K562 (cell line): Measurements from ENCODE around the gene PABPC1L. TPM values are rescaled to one million over a fixed set of nuclear protein-coding genes. Genes with fewer than 3 reads are reported as not detected.

Source experiments
- EP300 ChIP-seq: IDR thresholded peaks from 2 replicates; pipeline ENCODE4 v1.6.1; 2012; ENCODE audit warnings: low read length, improper control_type of control experiment
- GMEB1 ChIP-seq: fragments of 250-450 bp; sonication (Bioruptor Pico); IDR thresholded peaks from 2 replicates; pipeline ENCODE4 v1.4.0; 2020; ENCODE audit warnings: mild to moderate bottlenecking
- HBP1 ChIP-seq: fragments of 450-650 bp; formaldehyde crosslinking; IDR thresholded peaks from 2 replicates; pipeline ENCODE4 v1.4.0; 2022; ENCODE audit warnings: missing genetic modification characterization
- HMGN3 ChIP-seq: IDR thresholded peaks from 2 replicates; pipeline ENCODE4 v1.6.1; 2011; ENCODE audit warnings: borderline replicate concordance, low read depth, mild to moderate bottlenecking, mixed read lengths, low read length; ENCODE audit not compliant: insufficient read length; ENCODE audit errors: extremely low read depth
- MIER1 ChIP-seq: fragments of 450-650 bp; IDR thresholded peaks from 2 replicates; pipeline ENCODE4 v1.6.1; 2016; ENCODE audit warnings: antibody characterized with exemption, mild to moderate bottlenecking, low read depth
- MYBL2 ChIP-seq, 2 experiments: fragments of 450-650 bp in 1 of 2; sonication (generic) in 1 of 2; formaldehyde crosslinking in 1 of 2; IDR thresholded peaks; 2 replicates each; pipeline versions ENCODE4 v1.6.1 to v1.8.1; 2017 to 2022; ENCODE audit warnings: borderline replicate concordance in 1 of 2, inconsistent platforms in 1 of 2, low read depth in 1 of 2, mild to moderate bottlenecking in 1 of 2, missing genetic modification reagents in 1 of 2, moderate library complexity in 1 of 2
- POLR3G ChIP-seq: IDR thresholded peaks from 2 replicates; pipeline ENCODE4 v1.6.1; 2011; ENCODE audit not compliant: insufficient read length, insufficient replicate concordance; ENCODE audit errors: extremely low read depth
- RFX7 ChIP-seq: fragments of 250-450 bp; sonication (Bioruptor Pico); IDR thresholded peaks from 2 replicates; pipeline ENCODE4 v1.5.1; 2021; ENCODE audit warnings: mild to moderate bottlenecking
- SMARCA4 ChIP-seq: fragments of 450-650 bp; IDR thresholded peaks from 2 replicates; pipeline ENCODE4 v1.6.1; 2016
- SUPT5H ChIP-seq: fragments of 450-650 bp; IDR thresholded peaks from 2 replicates; pipeline ENCODE4 v1.6.1; 2016
- TBL1XR1 ChIP-seq, 2 experiments: IDR thresholded peaks; 2 replicates each; pipeline ENCODE4 v1.6.1; 2012; ENCODE audit warnings: improper control_type of control experiment in 2 of 2, low read length in 2 of 2, mild to moderate bottlenecking in 1 of 2
- TBP ChIP-seq: optimal IDR thresholded peaks from 2 replicates; pipeline ENCODE3; 2011; ENCODE audit warnings: low read depth, low read length, improper control_type of control experiment
- YY1 ChIP-seq, 3 experiments: IDR thresholded peaks; 2 replicates each; pipeline ENCODE4 v1.6.1; 2011; ENCODE audit warnings: low read length in 2 of 3, mild to moderate bottlenecking in 2 of 3, moderate library complexity in 2 of 3, borderline replicate concordance in 1 of 3, control low read depth in 1 of 3, low read depth in 1 of 3; ENCODE audit not compliant: insufficient read depth in 3 of 3, insufficient replicate concordance in 2 of 3, control insufficient read depth in 1 of 3, insufficient read length in 1 of 3; ENCODE audit errors: extremely low read depth in 1 of 3
- ZNF324 ChIP-seq: fragments of 250-450 bp; sonication (Bioruptor Pico); IDR thresholded peaks from 2 replicates; pipeline ENCODE4 v1.4.0; 2020; ENCODE audit warnings: mild to moderate bottlenecking
- ZNF766 ChIP-seq: fragments of 200-800 bp; sonication (Bioruptor generic); conservative IDR thresholded peaks from 2 replicates; pipeline ENCODE4 v1.6.1; 2016; ENCODE audit warnings: missing genetic modification characterization, missing compliant biosample characterization
- ZSCAN32 ChIP-seq: fragments of 450-650 bp; formaldehyde crosslinking; IDR thresholded peaks from 2 replicates; pipeline ENCODE4 v1.4.0; 2020; ENCODE audit warnings: mild to moderate bottlenecking, moderate library complexity
- polyA plus RNA-seq, 8 experiments: library from polyadenylated mRNA; depleted of rRNA in 4 of 8; stranded (reverse) in 5 of 8; unstranded in 3 of 8; fragments of >200 nt; fragmentation: Nextera tagmentation in 2 of 8; fragmentation: Illumina TruSeq in 1 of 8; extraction: Ambion mirVana in 2 of 8; extraction: Trizol in 1 of 8; gene quantifications; 2 replicates each; pipeline versions ENCODE4 v1.2.1 to v1.2.3, GENCODE V29; 2011 to 2014; ENCODE audit warnings: inconsistent platforms in 1 of 8, missing spikeins in 1 of 8
- total RNA-seq, 7 experiments: library from RNA; depleted of rRNA in 6 of 7; stranded (reverse); fragments of >200 nt in 6 of 7; fragmentation: Illumina TruSeq in 2 of 7; extraction: Trizol in 2 of 7; gene quantifications; 2 replicates each; pipeline versions ENCODE4 v1.2.1 to v1.2.3, GENCODE V29; 2011 to 2021; ENCODE audit warnings: low replicate concordance in 1 of 7
- TF ChIP-seq, protein P1 (sequence below): IDR thresholded peaks from 2 replicates; pipeline ENCODE4 v1.6.1; 2011; ENCODE audit warnings: borderline replicate concordance, low read depth, mild to moderate bottlenecking, moderate library complexity, low read length; ENCODE audit not compliant: insufficient read depth, poor library complexity, severe bottlenecking

PABPC1L gene
- total and polyA plus RNA-seq, 9 of the 15 experiments (the other 6 are each of a cell fraction or from before 2014, with no cell fraction given), result 6.0 to 90.3 (median 15.8) TPM

DNA sequence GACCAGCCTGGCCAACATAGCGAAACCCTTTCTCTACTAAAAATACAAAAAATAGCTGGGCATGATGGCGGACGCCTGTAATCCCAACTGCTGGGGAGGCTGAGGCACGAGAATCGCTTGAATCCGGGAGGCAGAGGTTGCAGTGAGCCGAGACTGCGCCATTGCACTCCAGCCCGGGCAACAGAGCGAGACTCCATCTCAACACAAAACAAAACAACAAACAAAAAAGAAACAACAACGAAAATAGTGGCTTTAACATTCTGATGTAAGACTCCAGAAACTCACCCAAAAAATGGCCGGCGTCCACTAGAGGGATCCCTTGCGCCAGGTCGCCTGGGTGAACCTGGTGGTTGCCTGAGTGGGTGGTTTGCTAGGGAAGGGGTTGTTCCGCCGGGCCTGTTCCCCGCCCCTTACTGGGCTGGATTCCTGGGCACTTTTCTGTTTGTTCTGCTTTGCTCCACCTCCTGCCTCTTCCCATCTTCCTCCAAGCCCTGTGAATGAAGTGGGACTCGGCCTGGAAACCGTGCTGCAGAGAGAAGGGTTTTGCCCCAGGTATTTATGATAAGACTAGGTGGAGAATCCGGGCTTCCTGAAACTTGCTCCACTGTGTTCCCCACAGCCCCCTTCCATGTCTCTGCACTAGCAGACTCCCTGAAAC lies 1.5 kb downstream of the PABPC1L start (continued):
- no peak for TF ChIP-seq HMGN3
- peak in 1 of 2 experiments; percentile 50; a peak in 1 of 4 replicates for TF ChIP-seq TBL1XR1 (IDR thresholded peaks at IDR 0.05; ENCODE audit: low read length in 2 of 2)
- TF ChIP-seq ZNF766 (CRISPR knock-in tag), result no peak
- TF ChIP-seq MYBL2 (IDR thresholded peaks at IDR 0.05; ENCODE audit: low read depth), result no peak
- TF ChIP-seq MYBL2 (CRISPR knock-in tag; IDR thresholded peaks at IDR 0.05; ENCODE audit: borderline replicate concordance), result no peak
- TF ChIP-seq, protein P1, sequence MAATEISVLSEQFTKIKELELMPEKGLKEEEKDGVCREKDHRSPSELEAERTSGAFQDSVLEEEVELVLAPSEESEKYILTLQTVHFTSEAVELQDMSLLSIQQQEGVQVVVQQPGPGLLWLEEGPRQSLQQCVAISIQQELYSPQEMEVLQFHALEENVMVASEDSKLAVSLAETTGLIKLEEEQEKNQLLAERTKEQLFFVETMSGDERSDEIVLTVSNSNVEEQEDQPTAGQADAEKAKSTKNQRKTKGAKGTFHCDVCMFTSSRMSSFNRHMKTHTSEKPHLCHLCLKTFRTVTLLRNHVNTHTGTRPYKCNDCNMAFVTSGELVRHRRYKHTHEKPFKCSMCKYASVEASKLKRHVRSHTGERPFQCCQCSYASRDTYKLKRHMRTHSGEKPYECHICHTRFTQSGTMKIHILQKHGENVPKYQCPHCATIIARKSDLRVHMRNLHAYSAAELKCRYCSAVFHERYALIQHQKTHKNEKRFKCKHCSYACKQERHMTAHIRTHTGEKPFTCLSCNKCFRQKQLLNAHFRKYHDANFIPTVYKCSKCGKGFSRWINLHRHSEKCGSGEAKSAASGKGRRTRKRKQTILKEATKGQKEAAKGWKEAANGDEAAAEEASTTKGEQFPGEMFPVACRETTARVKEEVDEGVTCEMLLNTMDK, result peak; percentile 45
- TF ChIP-seq GMEB1 (CRISPR knock-in tag), result no peak
- TF ChIP-seq POLR3G, result no peak
- TF ChIP-seq ZNF324, result no peak
- TF ChIP-seq MIER1, result no peak
- TF ChIP-seq EP300, result peak; percentile 79
- TF ChIP-seq HBP1 (CRISPR knock-in tag), result peak; percentile 60; the same call in 1 of the 2 replicates
- TF ChIP-seq RFX7 (CRISPR knock-in tag), result no peak
- TF ChIP-seq ZSCAN32, result no peak
- peak; percentile 86; the same call in 1 of the 2 replicates for TF ChIP-seq SMARCA4
- peak; percentile 60; the same call in 1 of the 2 replicates for TF ChIP-seq SUPT5H
- TF ChIP-seq YY1 (IDR thresholded peaks at IDR 0.05; ENCODE audit: borderline replicate concordance in 1 of 3, control insufficient read depth in 1 of 3, extremely low read depth in 1 of 3, insufficient read depth in 3 of 3, insufficient read length in 1 of 3, insufficient replicate concordance in 2 of 3, low read depth in 1 of 3, low read length in 2 of 3), result peak in 2 of 3 experiments; percentile 79 to 88
- no peak for TF ChIP-seq TBP
